ENCODE results near the gene AQP12A.

AQP12A gene

GRCh38 chr2:240725671-240726070 lies 34.0 kb downstream of the AQP12A start:
- DNase-seq = no peak

- DNase-seq = no peak
Observed at GRCh38 chr2:240726876-240727275, 35.2 kb downstream of the AQP12A start.

- DNase-seq = no peak
Observed at GRCh38 chr2:240727439-240727838, 35.8 kb downstream of the AQP12A start.

GRCh38 chr2:240727913-240728312 lies 36.2 kb downstream of the AQP12A start:
- DNase-seq = no peak

- no peak for DNase-seq
Observed at GRCh38 chr2:240728361-240728760, 36.7 kb downstream of the AQP12A start.

GRCh38 chr2:240728827-240729226 lies 37.2 kb downstream of the AQP12A start:
- no peak for DNase-seq

- no peak for DNase-seq
Observed at GRCh38 chr2:240730501-240731177, 39.0 kb downstream of the AQP12A start.

GRCh38 chr2:240731178-240731545 lies 39.5 kb downstream of the AQP12A start:
- DNase-seq = no peak

- DNase-seq = no peak
Observed at GRCh38 chr2:240732184-240732583, 40.5 kb downstream of the AQP12A start.

- no peak for DNase-seq
Observed at GRCh38 chr2:240732911-240733622, 41.4 kb downstream of the AQP12A start.

- DNase-seq = no peak
Observed at GRCh38 chr2:240733803-240734495, 42.3 kb downstream of the AQP12A start.

- no peak for DNase-seq
Observed at GRCh38 chr2:240734756-240735155, 43.1 kb downstream of the AQP12A start.

- DNase-seq = no peak
Observed at GRCh38 chr2:240735476-240735875, 43.8 kb downstream of the AQP12A start.

GRCh38 chr2:240736281-240737250 lies 44.9 kb downstream of the AQP12A start:
- no peak for DNase-seq

GRCh38 chr2:240737512-240737911 lies 45.8 kb downstream of the AQP12A start:
- no peak for DNase-seq

GRCh38 chr2:240737958-240738357 lies 46.3 kb downstream of the AQP12A start:
- DNase-seq = no peak

GRCh38 chr2:240739797-240740196 lies 48.1 kb downstream of the AQP12A start:
- no peak for DNase-seq

GRCh38 chr2:240741091-240741490 lies 49.4 kb downstream of the AQP12A start:
- no peak for DNase-seq

GRCh38 chr2:240742602-240743095 lies 51.0 kb downstream of the AQP12A start:
- DNase-seq = no peak

- no peak for DNase-seq
Observed at GRCh38 chr2:240745456-240745855, 53.8 kb downstream of the AQP12A start.

GRCh38 chr2:240745962-240746361 lies 54.3 kb downstream of the AQP12A start:
- DNase-seq = no peak

- DNase-seq = no peak
Observed at GRCh38 chr2:240746671-240747070, 55.0 kb downstream of the AQP12A start.

GRCh38 chr2:240747256-240747655 lies 55.6 kb downstream of the AQP12A start:
- no peak for DNase-seq
